GM12873 (cell line): ENCODE results near the gene MXRA8.
A peak's percentile ranks its signal among the peaks of the same experiment; 100 is the strongest.

Experiments used
- TF ChIP-seq, protein P1 (sequence below): IDR thresholded peaks from 2 replicates; pipeline ENCODE4 v1.5.1; 2012; ENCODE audit warnings: low read depth, mild to moderate bottlenecking, moderate library complexity, low read length, control low read depth; ENCODE audit not compliant: insufficient read depth; ENCODE audit errors: missing control alignments

Gene MXRA8

DNA sequence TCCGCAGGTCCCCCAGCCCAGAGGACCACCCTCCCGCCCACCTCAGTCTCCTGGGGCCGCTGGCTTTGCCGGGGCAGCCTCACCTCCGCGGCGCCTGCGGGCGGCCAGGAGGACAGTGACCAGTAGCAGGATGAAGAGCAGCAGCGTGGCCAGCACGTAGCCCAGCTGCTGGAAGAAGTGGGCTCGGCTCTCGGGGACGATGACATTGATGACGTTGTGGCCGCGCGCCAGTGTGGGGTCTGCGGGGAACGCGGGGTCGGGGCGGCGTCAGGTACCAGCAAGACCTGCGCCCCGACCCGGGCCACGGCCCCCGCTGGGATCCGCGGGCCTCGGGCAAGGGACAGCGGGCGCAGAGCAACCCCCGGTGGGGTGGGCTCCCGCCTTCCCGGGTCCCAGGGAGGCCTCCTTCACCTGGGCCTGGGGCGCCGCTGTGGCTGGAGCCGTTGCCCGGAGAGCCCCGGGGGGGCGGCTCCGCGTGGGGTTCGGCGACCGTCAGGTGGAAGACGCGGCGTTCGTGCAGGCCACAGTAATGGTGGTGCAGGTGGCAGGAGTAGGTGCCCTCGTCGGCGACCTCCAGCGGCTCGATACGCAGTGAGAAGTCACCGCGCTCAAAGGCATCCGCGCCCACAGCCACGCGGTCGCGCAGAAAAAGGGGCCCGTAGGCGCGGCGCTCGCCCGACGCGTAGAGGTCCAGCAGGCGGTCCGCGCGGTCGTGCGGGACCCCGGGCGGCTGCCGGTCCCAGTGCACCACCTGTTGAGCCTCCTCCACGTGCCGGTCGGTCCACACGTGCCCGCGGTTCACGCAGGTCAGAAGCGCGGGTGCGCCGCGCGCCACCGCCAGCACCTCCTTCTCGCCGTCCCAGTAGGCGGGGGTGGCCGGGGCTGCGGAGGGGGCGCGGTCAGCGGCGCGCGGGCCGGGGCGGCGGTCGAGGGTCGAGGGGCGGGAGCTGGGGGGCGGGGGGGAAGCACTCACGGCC is 3.8 kb downstream of the MXRA8 start:
- TF ChIP-seq, protein P1, sequence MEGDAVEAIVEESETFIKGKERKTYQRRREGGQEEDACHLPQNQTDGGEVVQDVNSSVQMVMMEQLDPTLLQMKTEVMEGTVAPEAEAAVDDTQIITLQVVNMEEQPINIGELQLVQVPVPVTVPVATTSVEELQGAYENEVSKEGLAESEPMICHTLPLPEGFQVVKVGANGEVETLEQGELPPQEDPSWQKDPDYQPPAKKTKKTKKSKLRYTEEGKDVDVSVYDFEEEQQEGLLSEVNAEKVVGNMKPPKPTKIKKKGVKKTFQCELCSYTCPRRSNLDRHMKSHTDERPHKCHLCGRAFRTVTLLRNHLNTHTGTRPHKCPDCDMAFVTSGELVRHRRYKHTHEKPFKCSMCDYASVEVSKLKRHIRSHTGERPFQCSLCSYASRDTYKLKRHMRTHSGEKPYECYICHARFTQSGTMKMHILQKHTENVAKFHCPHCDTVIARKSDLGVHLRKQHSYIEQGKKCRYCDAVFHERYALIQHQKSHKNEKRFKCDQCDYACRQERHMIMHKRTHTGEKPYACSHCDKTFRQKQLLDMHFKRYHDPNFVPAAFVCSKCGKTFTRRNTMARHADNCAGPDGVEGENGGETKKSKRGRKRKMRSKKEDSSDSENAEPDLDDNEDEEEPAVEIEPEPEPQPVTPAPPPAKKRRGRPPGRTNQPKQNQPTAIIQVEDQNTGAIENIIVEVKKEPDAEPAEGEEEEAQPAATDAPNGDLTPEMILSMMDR, result no peak

DNA sequence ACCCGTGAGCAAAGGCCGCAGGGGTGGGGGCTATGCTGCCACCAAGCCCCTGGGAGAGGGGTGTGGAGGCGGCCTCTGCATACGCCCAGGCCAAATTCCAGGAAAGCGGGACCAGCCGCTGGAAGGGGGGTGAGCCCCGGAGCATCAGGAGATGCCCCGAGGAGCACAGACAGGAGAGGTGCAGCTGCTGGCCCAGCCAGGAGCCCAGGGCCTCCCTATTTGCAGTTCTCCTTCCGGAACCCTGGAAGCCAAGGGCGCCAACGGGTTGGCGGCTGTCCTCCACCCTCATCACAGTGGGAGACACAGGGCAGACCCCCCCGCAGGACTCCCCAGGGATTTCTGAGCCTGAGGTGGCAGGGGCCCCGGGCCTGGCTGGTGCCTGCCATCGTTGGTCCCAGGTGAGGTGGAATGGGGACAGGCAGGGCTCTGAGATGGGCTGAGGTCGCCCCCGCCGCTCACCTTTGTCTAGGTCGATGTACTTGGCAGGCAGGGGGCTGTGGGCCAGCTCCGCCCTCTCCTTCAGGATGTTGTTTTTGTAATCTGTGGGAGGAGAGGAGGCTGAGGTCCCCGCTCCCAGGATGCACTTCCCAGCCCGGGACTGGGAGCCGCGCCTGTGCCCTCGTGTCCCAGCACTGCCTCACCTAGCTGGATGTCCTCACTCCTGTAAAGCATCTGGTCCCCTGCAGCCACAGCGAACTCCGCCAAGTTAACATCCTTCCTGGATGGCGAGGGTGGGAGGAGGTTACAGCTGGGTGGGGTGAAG is 4.8 kb downstream of the MXRA8 start:
- TF ChIP-seq, protein P1, result no peak

DNA sequence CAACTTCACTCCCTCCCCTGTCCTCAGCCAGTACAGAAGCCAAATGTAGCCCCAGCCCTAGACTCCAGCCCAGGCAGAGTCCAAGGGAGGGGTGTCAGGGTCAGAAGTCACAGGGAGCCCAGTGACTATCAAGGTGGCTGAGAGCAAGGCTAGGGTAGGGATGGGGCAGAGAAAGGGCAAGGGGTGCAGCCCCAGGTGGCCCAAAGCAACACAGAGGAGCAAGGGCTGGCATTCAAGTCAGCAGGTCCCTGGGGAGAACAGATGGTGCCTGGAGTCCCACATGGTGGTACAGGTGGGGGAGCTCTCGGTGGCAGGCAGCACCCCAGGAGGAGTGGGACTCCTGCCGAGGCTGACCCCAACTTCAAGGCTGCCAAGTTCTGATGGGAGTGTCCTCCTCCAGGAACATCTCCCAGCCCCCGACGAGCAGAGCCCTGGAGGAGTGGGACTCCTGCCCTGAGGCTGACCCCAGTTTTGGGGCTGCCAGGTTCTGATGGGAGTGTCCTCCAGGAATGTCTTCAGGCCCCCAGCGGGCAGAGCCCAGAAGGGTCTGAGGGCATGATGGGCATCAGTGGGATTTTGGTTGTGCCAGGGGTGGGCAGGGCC is 5.5 kb downstream of the MXRA8 start:
- TF ChIP-seq, protein P1, result no peak

GRCh38 chr1:1351511-1352427 is 6.6 kb downstream of the MXRA8 start:
- TF ChIP-seq, protein P1, result no peak

GRCh38 chr1:1349256-1350012 is 8.9 kb downstream of the MXRA8 start, which contains the start of gene DVL1:
Gene DVL1, minus strand, starts transcription at chr1:1349418. Its CDS starts 353 bp downstream, at chr1:1349065.
- TF ChIP-seq, protein P1, result peak; percentile 49
